IMR-90 (cell line): ENCODE measurements around the gene GNAS-AS1. TPM values are rescaled to one million over a fixed set of nuclear protein-coding genes. Genes with fewer than 3 reads are reported as not detected.

Experiments
- ATAC-seq: fragments of 200-7000 bp; cut with Tn5 transposase; 2 replicates; pipeline ENCODE4 v1.9.1; 2020; ENCODE audit warnings: low read depth, mild to moderate bottlenecking, moderate library complexity
- BruUV-seq: library from RNA; stranded (reverse); fragments of 400-500 nt; replicated peaks from 2 replicates; lab custom pipeline; 2021; lab: Mats Ljungman, UMichigan
- CTCF ChIA-PET: fragments of 300-600 bp; formaldehyde crosslinking; extraction: SDS; loops from one replicate; lab custom pipeline; 2021; ENCODE audit warnings: antibody characterized with exemption; lab: Yijun Ruan, JAX
- POLR2A ChIA-PET: fragments of 300-600 bp; sonication (Branson Sonifier 250); formaldehyde crosslinking; loops from one replicate; lab custom pipeline; 2022; ENCODE audit warnings: antibody characterized with exemption; ENCODE audit not compliant: unreplicated experiment; lab: Charles Lee
- DNase-seq: peaks from one replicate; pipeline ENCODE4 v3.0.0; 2013
- H2AFZ ChIP-seq: replicated peaks from 2 replicates; pipeline ENCODE3; 2013; ENCODE audit warnings: low read length, mild to moderate bottlenecking; ENCODE audit not compliant: poor library complexity
- H2AK5ac ChIP-seq: 2 replicates; pipeline ENCODE4 v1.6.1; 2013; ENCODE audit warnings: low read depth, low read length, inconsistent platforms
- H2AK9ac ChIP-seq: replicated peaks from 2 replicates; pipeline ENCODE3; 2013; ENCODE audit warnings: mild to moderate bottlenecking, low read depth, low read length, moderate library complexity; ENCODE audit not compliant: poor library complexity
- H2BK120ac ChIP-seq: 2 replicates; pipeline ENCODE4 v1.6.1; 2013; ENCODE audit warnings: low read depth, low read length, inconsistent platforms
- H2BK15ac ChIP-seq: 3 replicates; pipeline ENCODE4 v1.6.1; 2013; ENCODE audit warnings: low read depth, low read length, inconsistent platforms
- H2BK20ac ChIP-seq: 2 replicates; pipeline ENCODE4 v1.6.1; 2013; ENCODE audit warnings: low read depth, mild to moderate bottlenecking, inconsistent platforms, low read length, moderate library complexity
- H2BK5ac ChIP-seq: 2 replicates; pipeline ENCODE4 v1.6.1; 2013; ENCODE audit warnings: mild to moderate bottlenecking, low read depth, low read length, inconsistent platforms; ENCODE audit not compliant: poor library complexity, severe bottlenecking
- H3K14ac ChIP-seq: replicated peaks from 2 replicates; pipeline ENCODE4 v1.6.1; 2013; ENCODE audit warnings: low read depth, low read length, inconsistent platforms
- H3K18ac ChIP-seq: 2 replicates; pipeline ENCODE4 v1.6.1; 2013; ENCODE audit warnings: low read depth, low read length, control low read depth
- H3K23ac ChIP-seq: 2 replicates; pipeline ENCODE4 v1.6.1; 2013; ENCODE audit warnings: low read depth, low read length, inconsistent platforms
- H3K27ac ChIP-seq: 2 replicates; pipeline ENCODE4 v1.5.1; 2013; ENCODE audit warnings: mild to moderate bottlenecking, control low read depth, low read length; ENCODE audit not compliant: insufficient read depth
- H3K27me3 ChIP-seq: 2 replicates; pipeline ENCODE4 v1.6.1; 2013; ENCODE audit warnings: low read length; ENCODE audit not compliant: control insufficient read depth, insufficient read depth
- H3K36me3 ChIP-seq: 2 replicates; pipeline ENCODE4 v1.6.1; 2013; ENCODE audit warnings: low read length, mixed read lengths; ENCODE audit not compliant: control insufficient read depth, insufficient read depth
- H3K4ac ChIP-seq: 2 replicates; pipeline ENCODE4 v1.6.1; 2013; ENCODE audit warnings: low read depth, low read length, inconsistent platforms
- H3K4me1 ChIP-seq: 2 replicates; pipeline ENCODE4 v1.6.1; 2013; ENCODE audit warnings: low read length, mixed read lengths; ENCODE audit not compliant: control insufficient read depth, insufficient read depth
- H3K4me2 ChIP-seq: 2 replicates; pipeline ENCODE4 v1.6.1; 2013; ENCODE audit warnings: low read depth, mild to moderate bottlenecking, control low read depth, low read length, moderate library complexity
- H3K4me3 ChIP-seq: 2 replicates; pipeline ENCODE4 v1.5.1; 2013; ENCODE audit warnings: low read depth, mild to moderate bottlenecking, control low read depth, low read length, moderate library complexity; ENCODE audit not compliant: insufficient read depth
- H3K56ac ChIP-seq: 2 replicates; pipeline ENCODE4 v1.6.1; 2013; ENCODE audit warnings: low read length, inconsistent platforms; ENCODE audit not compliant: insufficient read depth; ENCODE audit errors: extremely low read depth
- H3K79me1 ChIP-seq, 2 experiments: 2 replicates each; pipeline ENCODE4 v1.6.1; 2013; ENCODE audit warnings: low read length in 2 of 2, inconsistent platforms in 1 of 2, low read depth in 1 of 2
- H3K9ac ChIP-seq: 2 replicates; pipeline ENCODE4 v1.6.1; 2013; ENCODE audit warnings: low read depth, low read length, control low read depth
- H3K9me1 ChIP-seq: 2 replicates; pipeline ENCODE4 v1.6.1; 2013; ENCODE audit warnings: low read length, inconsistent platforms; ENCODE audit not compliant: insufficient read depth
- H3K9me3 ChIP-seq: 2 replicates; pipeline ENCODE4 v1.6.1; 2013; ENCODE audit warnings: low read length; ENCODE audit not compliant: control insufficient read depth, insufficient read depth
- H4K20me1 ChIP-seq: 2 replicates; pipeline ENCODE4 v1.6.1; 2013; ENCODE audit warnings: low read length, inconsistent platforms; ENCODE audit not compliant: insufficient read depth
- H4K5ac ChIP-seq: 2 replicates; pipeline ENCODE4 v1.6.1; 2013; ENCODE audit warnings: mild to moderate bottlenecking, low read depth, low read length, control low read depth
- H4K8ac ChIP-seq, 2 experiments: 2 replicates each; pipeline ENCODE4 v1.6.1; 2013; ENCODE audit warnings: low read depth in 2 of 2, low read length in 2 of 2, control low read depth in 1 of 2, inconsistent platforms in 1 of 2
- H4K91ac ChIP-seq: 2 replicates; pipeline ENCODE4 v1.6.1; 2013; ENCODE audit warnings: low read depth, low read length, inconsistent platforms; ENCODE audit not compliant: insufficient read depth
- BHLHE40 ChIP-seq: fragments of 150-350 bp; IDR thresholded peaks from 2 replicates; pipeline ENCODE4 v1.6.1; 2016; ENCODE audit warnings: mild to moderate bottlenecking, low read depth, low read length
- CEBPB ChIP-seq: IDR thresholded peaks from 2 replicates; pipeline ENCODE4 v1.6.1; 2012; ENCODE audit warnings: low read depth, low read length, improper control_type of control experiment
- CHD1 ChIP-seq: IDR thresholded peaks from 2 replicates; pipeline ENCODE4 v1.6.1; 2012; ENCODE audit warnings: low read depth, low read length, improper control_type of control experiment
- CTCF ChIP-seq: conservative IDR thresholded peaks from 2 replicates; pipeline ENCODE4 v1.5.1; 2012; ENCODE audit warnings: mild to moderate bottlenecking, low read depth, low read length, improper control_type of control experiment
- ELK1 ChIP-seq: fragments of 150-350 bp; IDR thresholded peaks from 2 replicates; pipeline ENCODE4 v1.6.1; 2016; ENCODE audit warnings: low read depth, mild to moderate bottlenecking, low read length, moderate library complexity, borderline replicate concordance
- FOS ChIP-seq: fragments of 150-350 bp; IDR thresholded peaks from 2 replicates; pipeline ENCODE4 v1.6.1; 2016; ENCODE audit warnings: low read depth, low read length
- MAFK ChIP-seq: IDR thresholded peaks from 2 replicates; pipeline ENCODE4 v1.6.1; 2012; ENCODE audit warnings: low read depth, low read length, improper control_type of control experiment
- MAZ ChIP-seq: IDR thresholded peaks from 2 replicates; pipeline ENCODE4 v1.6.1; 2012; ENCODE audit warnings: low read depth, mild to moderate bottlenecking, low read length, improper control_type of control experiment, moderate library complexity, borderline replicate concordance
- MXI1 ChIP-seq: IDR thresholded peaks from 2 replicates; pipeline ENCODE4 v1.6.1; 2012; ENCODE audit warnings: low read depth, mild to moderate bottlenecking, low read length, moderate library complexity, borderline replicate concordance
- NFE2L2 ChIP-seq: fragments of 150-350 bp; IDR thresholded peaks from 2 replicates; pipeline ENCODE4 v1.6.1; 2016; ENCODE audit warnings: low read depth, mild to moderate bottlenecking, low read length
- POLR2A ChIP-seq: IDR thresholded peaks from 2 replicates; pipeline ENCODE4 v1.6.1; 2012; ENCODE audit warnings: mild to moderate bottlenecking, low read depth, low read length
- RAD21 ChIP-seq: IDR thresholded peaks from 2 replicates; pipeline ENCODE4 v1.6.1; 2012; ENCODE audit warnings: low read length, improper control_type of control experiment
- RCOR1 ChIP-seq: IDR thresholded peaks from 2 replicates; pipeline ENCODE4 v1.6.1; 2012; ENCODE audit warnings: mild to moderate bottlenecking, low read length, improper control_type of control experiment; ENCODE audit not compliant: insufficient replicate concordance
- RFX5 ChIP-seq: IDR thresholded peaks from 2 replicates; pipeline ENCODE4 v1.8.0; 2012; ENCODE audit warnings: low read depth, mild to moderate bottlenecking, low read length, moderate library complexity
- SMC3 ChIP-seq: fragments of 150-350 bp; IDR thresholded peaks from 2 replicates; pipeline ENCODE4 v1.6.1; 2016; ENCODE audit warnings: low read depth, mild to moderate bottlenecking, antibody characterized with exemption, low read length, moderate library complexity
- USF2 ChIP-seq: fragments of 150-350 bp; IDR thresholded peaks from 2 replicates; pipeline ENCODE4 v1.6.1; 2017; ENCODE audit warnings: mild to moderate bottlenecking, antibody characterized with exemption, low read length, low read depth
- WGBS, 2 experiments: methylation state at CpG; one replicate each; pipeline versions ENCODE4 v1.1.5 to v1.1.7; 2013; ENCODE audit warnings: missing lambda C conversion rate in 2 of 2; ENCODE audit not compliant: insufficient read length in 1 of 2; ENCODE audit errors: extremely low coverage in 2 of 2; 5-methylcytosine and 5-hydroxymethylcytosine counted together
- dilution Hi-C: fragments of 300-500 bp; cut with HindIII; formaldehyde crosslinking; loops from one replicate; pipeline ENCODE4 v1.14.3; 2018; ENCODE audit warnings: low sequenced_read_pairs; ENCODE audit not compliant: unreplicated experiment
- in situ Hi-C: fragments of 300-500 bp; cut with MboI; formaldehyde crosslinking; loops from 3 replicates; pipeline ENCODE4 v1.14.3; 2019; ENCODE audit warnings: low sequenced_read_pairs, inconsistent platforms, mixed read lengths
- intact Hi-C: fragments of 100-400 bp; cut with micrococcal nuclease; formaldehyde crosslinking; loops from 2 replicates; pipeline ENCODE4 v1.10.0; 2022
- polyA plus RNA-seq, 3 experiments: library from polyadenylated mRNA; depleted of rRNA; stranded (reverse); fragments of >200 nt; gene quantifications; 2 replicates each; pipeline ENCODE4 v1.2.3, GENCODE V29; 2012; ENCODE audit warnings: low replicate concordance in 1 of 3
- total RNA-seq: library from RNA; depleted of rRNA; stranded (reverse); fragments of >200 nt; gene quantifications from 2 replicates; pipeline ENCODE4 v1.2.3, GENCODE V29; 2012

Gene GNAS-AS1
- total and polyA plus RNA-seq, 2 of the 4 experiments (the other 2 are of a cell fraction) = 0.54 to 0.60 TPM

GRCh38 chr20:58838174-58838573, 12.5 kb downstream of the GNAS-AS1 start:
- no peak overlapping the region for H3K4me3 ChIP-seq
- H2AK5ac ChIP-seq = no peak overlapping the region
- in situ Hi-C loops = no loop called here
- H2BK5ac ChIP-seq = no peak overlapping the region
- no peak for TF ChIP-seq MAFK
- no peak for TF ChIP-seq MXI1
- TF ChIP-seq RFX5 = no peak
- TF ChIP-seq POLR2A = no peak
- no peak for TF ChIP-seq RCOR1
- no peak for TF ChIP-seq CTCF
- TF ChIP-seq SMC3 = no peak
- no peak for TF ChIP-seq NFE2L2
- TF ChIP-seq FOS = no peak
- no peak for TF ChIP-seq ELK1
- TF ChIP-seq BHLHE40 = no peak
- TF ChIP-seq RAD21 = no peak
- no peak for TF ChIP-seq CEBPB
- no peak for TF ChIP-seq USF2
- no peak for TF ChIP-seq CHD1
- TF ChIP-seq MAZ = no peak
- dilution Hi-C loops = no loop called here
- H2BK15ac ChIP-seq = no peak overlapping the region
- WGBS, 2 experiments = 83% methylated on average over 1 of the region's 4 CpGs; no CpG with 5 or more reads in 1 of the 2 experiments
- no peak overlapping the region for H2AK9ac ChIP-seq
- no peaks in the 10 kb centered on the region; the same call in 1 of the 2 replicates for H3K9me1 ChIP-seq
- intact Hi-C loops = loop anchor here (10.0 kb wide), 1 partner anchor 603 kb away; no protein-coding TSS in a partner anchor
- no peak overlapping the region for H4K5ac ChIP-seq
- no TSS peak for BruUV-seq
- ChIA-PET CTCF (interaction anchor here (1.1 to 1.5 kb wide), 2 partner anchors 9 to 356 kb away, joined by 3 to 4 read pairs; no protein-coding TSS in a partner anchor), POLR2A (interaction anchor here (0.6 kb wide), 1 partner anchor 20 kb away, joined by 10 read pairs; no protein-coding TSS in a partner anchor)
- peaks cover 48% of the 10 kb centered on the region for H3K27me3 ChIP-seq
- no peak overlapping the region for H4K8ac ChIP-seq
- H3K14ac ChIP-seq = no peak overlapping the region
- no peak overlapping the region for H3K4ac ChIP-seq
- no peak overlapping the region for H3K9ac ChIP-seq
- H3K4me2 ChIP-seq = no peak overlapping the region
- DNase-seq = no peak
- H3K36me3 ChIP-seq = peaks cover 7% of the 10 kb centered on the region; the same call in 1 of the 2 replicates
- no peak overlapping the region for H3K27ac ChIP-seq
- no peak overlapping the region for H4K91ac ChIP-seq
- ATAC-seq = no peak
- H4K20me1 ChIP-seq = no peaks in the 10 kb centered on the region
- no peak overlapping the region for H2AFZ ChIP-seq
- H3K18ac ChIP-seq = no peak overlapping the region
- no peak overlapping the region for H2BK20ac ChIP-seq
- H2BK120ac ChIP-seq = no peak overlapping the region
- no peak overlapping the region for H3K23ac ChIP-seq
- H3K56ac ChIP-seq = no peak overlapping the region
- H3K4me1 ChIP-seq = no peaks in the 10 kb centered on the region; the same call in 1 of the 2 replicates
- no peaks in the 10 kb centered on the region for H3K9me3 ChIP-seq
- no peaks in the 10 kb centered on the region for H3K79me1 ChIP-seq
